ENCODE measurements around the gene MFSD6. TPM values are rescaled to one million over a fixed set of nuclear protein-coding genes. Genes with fewer than 3 reads are reported as not detected.

MFSD6 gene
- total RNA-seq, 1 donor, result 50.1 TPM

GRCh38 chr2:190547886-190548285, 139.7 kb downstream of the MFSD6 start:
- DNase-seq (ENCODE audit: low read depth in 2 of 3, low spot score in 2 of 3), result no peak

- no peak for DNase-seq (ENCODE audit: low read depth in 2 of 3, low spot score in 2 of 3)
These were observed 142.0 kb downstream of the MFSD6 start for GRCh38 chr2:190550137-190550536.

Other genes starting within 250 kb of the MFSD6 start
- 6.2 TPM for gene HIBCH, start 88.5 kb upstream of the MFSD6 start, total RNA-seq
- gene INPP1, start 64.8 kb upstream of the MFSD6 start, total RNA-seq, result 3.8 TPM
- gene NEMP2, start 126.4 kb downstream of the MFSD6 start, total RNA-seq, result 6.2 TPM
- gene NAB1, start 240.7 kb downstream of the MFSD6 start, total RNA-seq, result 30.4 TPM